GM21526 (cell line): ENCODE results near the gene MRTO4.
"Not testable (repeated sequence)": the region's sequence is repeated elsewhere in the genome, so short reads cannot be mapped to it uniquely, and the experiment has no call there.

Source experiments
- ATAC-seq: cut with Tn5 transposase; IDR thresholded peaks from one replicate; pipeline ENCODE4 v1.9.1; 2021; ENCODE audit warnings: moderate library complexity; ENCODE audit not compliant: unreplicated experiment, low FRiP score

Gene MRTO4

GRCh38 chr1:19222979-19223824 is 28.4 kb upstream of the MRTO4 start:
- ATAC-seq: no peak

DNA sequence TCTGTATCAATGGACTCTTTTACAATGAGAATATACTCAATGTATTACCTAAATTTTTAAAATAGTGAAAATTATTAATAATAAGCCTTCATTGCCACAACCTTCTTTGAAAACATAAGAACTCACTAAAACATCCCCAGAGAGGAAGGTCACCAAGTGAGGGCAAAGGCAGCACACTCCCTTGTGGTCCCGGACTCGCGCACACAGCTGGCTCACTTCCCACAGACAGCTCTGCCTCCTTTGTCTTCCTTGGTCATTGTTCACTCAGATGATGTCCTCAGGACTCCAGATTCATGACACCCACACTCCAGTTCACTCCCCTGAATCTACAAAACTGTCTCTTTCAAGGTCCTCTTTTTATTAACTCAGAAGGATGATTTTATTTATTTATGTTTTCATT is 22.4 kb upstream of the MRTO4 start:
- no peak for ATAC-seq

DNA sequence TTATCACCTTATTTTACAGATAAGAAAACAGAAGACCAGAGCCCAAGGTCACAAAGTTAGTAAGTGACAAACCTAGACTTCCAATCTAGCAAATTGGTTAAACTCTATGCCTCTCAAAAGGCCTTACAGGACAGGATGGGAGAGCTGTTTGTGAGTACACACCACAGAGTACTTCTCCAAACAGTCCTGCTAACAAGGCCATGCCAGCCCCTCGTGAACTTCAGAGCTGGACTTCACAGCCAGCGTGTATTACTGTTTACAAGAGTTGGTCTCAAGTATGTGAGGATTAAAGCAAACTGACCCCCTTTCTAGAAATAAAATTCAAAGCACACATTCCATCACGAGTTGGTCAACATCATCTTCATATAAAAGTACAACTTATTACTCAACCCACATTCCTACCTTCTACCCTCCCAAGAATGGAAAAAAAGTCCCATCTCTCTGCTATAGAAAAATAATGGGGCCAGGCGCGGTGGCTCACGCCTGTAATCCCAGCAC is 21.7 kb upstream of the MRTO4 start:
- no peak for ATAC-seq

DNA sequence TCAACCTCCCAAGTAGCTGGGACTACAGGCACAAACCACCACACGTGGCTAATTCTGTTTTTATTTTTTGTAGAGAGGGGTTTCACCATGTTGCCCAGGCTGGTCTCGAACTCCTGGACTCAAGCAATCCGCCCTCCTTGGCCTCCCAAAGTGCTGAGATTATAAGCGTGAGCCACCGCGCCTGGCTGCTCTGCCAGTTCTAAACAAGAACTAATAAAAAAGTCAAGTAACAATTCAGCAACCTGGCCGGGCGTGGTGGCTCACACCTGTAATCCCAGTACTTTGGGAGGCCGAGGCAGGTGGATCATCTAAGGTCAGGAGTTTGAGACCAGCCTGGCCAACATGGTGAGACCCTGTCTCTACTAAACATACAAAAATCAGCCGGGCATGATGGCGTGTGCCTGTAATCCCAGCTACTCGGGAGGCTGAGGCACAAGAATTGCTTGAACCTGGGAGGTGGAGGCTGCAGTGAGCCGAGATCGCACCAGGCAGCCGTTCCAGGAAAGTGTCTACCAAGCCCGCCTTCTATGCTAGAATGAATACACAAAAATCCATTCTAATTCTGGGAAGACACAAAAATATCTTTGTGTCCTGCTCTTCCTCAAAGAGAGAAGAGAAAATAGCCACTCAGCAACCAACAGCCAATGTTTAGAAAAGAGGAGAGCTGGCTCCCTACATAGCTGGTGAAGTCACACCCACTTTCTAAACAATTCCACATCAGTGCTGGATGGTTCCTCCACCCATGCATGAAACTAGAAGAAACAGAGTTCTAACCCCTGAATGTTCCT is 19.7 kb upstream of the MRTO4 start:
- ATAC-seq: not testable (repeated sequence)

GRCh38 chr1:19232524-19232846 is 19.1 kb upstream of the MRTO4 start:
- ATAC-seq: no peak

GRCh38 chr1:19234224-19234623 is 17.4 kb upstream of the MRTO4 start:
- ATAC-seq: no peak

GRCh38 chr1:19239876-19240275 is 11.7 kb upstream of the MRTO4 start:
- no peak for ATAC-seq

DNA sequence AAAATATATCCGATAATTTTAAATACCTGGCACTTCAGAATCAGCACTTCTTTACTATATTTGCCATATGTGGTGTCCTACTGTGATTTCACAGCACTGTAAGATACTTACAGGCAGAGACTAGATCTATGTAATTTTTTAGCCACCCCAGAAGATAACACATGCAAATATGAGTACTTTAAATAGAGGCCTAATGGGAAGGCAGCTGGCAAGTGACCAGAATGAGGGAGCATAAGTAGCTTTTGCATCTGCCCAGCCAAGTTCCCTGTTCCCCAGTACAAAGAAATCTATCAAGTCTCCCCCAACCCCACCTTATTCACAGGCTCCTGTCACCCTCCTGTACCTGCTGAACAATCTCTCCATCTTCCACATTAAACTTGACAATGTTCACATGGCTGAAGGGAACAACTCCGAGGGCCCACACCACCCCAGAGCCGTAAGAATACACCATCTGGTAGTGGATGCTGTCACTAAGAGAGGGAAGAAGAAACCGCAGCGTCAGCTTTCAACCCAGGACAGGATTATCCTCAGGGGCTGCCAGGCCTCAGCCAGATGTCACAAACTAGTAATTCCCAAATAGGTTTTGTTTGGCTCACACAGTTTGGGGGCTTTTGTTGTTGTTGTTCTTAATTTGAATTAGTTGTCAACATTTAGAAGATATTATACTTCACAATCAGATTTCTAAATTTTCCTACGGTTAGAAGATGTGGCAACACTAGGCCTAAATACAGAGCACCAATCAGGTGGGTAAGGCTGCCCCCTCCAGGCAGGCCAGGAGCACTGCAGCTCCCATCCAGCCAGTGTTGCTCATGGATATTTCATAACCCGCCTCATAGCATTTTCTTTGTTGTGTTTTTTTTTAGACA is 10.7 kb upstream of the MRTO4 start:
- no peak for ATAC-seq

DNA sequence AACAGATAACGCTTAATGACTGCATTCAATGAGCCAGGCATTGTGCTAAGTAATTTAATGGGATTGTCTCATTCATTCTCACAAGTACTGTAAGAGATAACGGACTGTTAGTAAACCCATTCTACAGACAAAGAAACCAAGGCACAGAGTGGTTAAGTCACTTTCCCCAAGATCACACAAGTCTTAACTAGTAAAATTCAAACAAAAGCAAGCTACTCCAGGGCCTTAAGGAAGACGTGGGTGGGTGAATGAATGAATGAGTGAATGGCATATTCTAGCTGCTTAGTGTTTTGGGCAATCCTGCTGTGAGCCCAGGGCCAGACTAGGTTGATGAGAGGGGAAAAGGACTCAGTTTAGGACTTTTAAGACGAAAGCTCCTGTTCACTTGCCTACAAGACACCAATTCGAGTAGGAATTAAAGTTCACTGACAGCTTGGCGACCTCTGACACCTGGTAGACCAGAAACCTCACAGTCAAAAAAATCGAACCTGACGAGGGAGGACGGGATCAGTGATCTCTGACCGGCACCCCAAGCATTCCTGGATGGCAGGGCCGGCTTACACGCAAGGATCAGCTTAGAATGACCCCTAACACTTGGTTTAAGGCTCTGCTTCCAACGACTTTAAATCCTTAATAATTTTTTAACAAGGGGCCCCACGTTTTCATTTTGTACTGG is 838 bp upstream of the MRTO4 start:
- no peak for ATAC-seq

DNA sequence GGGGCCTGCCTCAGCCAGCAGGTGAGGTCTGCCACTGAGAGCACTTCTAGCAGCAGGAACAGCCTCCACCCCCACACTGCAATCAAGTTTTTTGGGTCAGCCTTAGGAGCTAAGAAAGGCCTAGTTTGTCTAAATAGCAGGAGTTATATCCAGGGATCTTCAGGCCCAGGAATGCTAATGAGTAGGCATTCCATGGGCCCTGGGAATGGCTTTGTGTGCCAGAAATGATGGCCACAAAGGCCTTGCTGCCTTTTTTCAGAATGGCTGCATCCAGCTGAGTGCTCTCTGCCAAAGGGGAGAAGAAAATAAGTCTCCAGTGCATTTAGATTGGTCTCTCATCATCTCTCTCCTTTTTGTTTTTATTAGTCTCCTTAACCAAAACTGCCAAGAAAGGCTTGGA is 2.8 kb downstream of the MRTO4 start:
- no peak for ATAC-seq

- ATAC-seq: no peak
These were observed 3.7 kb downstream of the MRTO4 start for GRCh38 chr1:19255288-19255687.

DNA sequence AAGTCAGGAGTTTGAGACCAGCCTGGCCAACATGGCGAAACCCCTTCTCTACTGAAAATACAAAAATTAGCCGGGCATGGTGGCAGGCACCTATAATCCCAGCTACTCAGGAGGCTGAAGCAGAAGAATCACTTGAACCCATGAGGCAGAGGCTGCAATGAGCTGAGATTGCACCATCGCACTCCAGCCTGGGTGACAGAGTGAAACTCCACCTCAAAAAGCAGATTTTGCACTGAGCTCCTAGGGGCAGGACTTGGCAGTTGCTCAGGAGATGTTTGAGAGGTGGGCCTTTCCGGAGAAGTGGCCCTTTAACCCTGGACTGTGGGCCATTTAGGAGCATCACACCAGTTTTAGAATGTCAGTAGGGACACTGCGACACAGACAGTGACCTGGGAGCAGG is 4.7 kb downstream of the MRTO4 start:
- not testable (repeated sequence) for ATAC-seq

- ATAC-seq: no peak
These were observed 5.7 kb downstream of the MRTO4 start for GRCh38 chr1:19257178-19257914.

- ATAC-seq: no peak
These were observed 6.7 kb downstream of the MRTO4 start for GRCh38 chr1:19258353-19258752.

DNA sequence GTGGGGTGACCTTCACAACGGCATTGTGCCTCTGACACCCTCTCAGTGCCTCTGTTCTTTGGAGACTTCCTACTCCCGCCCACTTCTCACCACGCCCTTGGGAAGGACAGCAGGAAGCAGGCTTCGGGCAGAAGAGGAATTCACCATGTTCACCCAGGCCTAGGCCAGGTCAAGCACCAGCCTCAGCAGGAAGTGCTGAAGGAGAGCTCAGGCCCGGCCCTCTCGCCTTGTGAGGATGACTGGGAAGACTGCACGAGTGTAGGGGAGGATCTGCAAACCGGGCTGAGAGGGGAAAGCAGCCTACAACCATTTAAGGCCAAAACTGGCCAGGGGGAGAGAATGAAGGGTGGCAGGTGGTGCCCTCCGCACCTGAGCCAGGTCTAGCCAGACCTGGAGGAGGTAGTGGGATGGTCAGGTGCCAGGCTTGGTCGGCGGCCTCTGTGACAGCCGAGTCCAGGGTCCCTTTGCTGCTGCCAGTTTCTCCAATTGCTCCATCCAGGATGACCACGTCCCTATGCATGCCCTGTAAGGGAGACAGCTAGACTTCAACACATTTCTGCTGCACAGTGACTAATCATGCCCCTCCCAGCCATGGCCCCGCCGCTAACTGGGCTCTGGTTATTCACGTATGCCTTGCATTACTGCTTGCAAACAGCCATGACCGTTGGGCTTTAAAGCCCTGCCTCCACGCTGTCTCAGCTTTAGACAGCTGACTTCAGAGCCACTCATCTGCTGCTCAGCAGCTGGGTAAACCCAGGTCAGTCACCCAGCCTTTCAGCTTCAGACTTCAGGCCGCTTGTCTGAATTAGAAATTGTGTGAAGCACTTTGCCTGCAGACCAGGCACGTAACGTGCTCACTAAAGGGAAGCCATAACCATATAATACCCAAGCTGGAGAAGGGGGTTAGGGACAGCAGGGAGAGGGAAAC is 8.9 kb downstream of the MRTO4 start:
- no peak for ATAC-seq

DNA sequence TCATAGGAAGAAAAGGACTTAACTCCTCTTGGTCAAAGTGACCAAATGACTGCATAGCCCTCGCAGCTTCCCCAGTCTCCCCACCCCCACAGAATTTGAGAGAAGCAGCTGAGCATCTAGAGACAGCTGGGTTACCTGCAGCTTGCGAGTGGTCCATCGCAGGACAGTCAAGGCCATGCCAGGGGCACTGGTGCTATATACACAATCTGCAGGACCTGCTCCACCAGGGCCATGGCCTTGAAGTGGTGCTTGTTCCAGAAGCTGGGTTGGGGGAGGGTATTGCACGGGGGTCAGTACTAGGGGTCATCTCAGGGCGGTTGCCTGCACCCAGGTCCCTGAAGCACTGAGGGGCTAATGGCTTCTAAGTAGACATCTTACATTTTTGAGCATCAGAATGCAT is 10.4 kb downstream of the MRTO4 start:
- ATAC-seq: no peak

GRCh38 chr1:19262744-19263143 is 11.1 kb downstream of the MRTO4 start:
- no peak for ATAC-seq

DNA sequence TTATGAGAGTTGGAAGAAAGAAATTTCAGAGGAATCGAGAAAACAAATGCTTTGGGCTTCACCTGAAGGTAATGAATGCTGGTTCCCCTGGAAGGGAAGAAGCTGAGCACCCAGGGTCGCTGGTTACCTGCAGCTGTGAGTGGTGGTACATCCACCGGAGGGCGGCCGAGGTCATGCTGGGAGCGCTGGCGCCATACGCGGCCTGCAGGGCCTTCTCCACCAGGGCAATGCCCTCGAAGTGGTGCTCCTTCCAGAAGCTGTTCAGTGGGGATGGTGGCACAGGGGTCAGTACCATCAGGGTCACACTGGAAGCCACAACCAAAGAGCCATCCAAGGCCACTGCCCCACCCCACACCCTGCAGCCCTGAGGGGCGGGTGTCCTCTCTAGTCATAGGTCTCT is 16.8 kb downstream of the MRTO4 start:
- ATAC-seq: no peak
